ENCODE results near the gene WNK4. TPM values are rescaled to one million over a fixed set of nuclear protein-coding genes. Genes with fewer than 3 reads are reported as not detected.
"Not testable (repeated sequence)": the region's sequence is repeated elsewhere in the genome, so short reads cannot be mapped to it uniquely, and the experiment has no call there.

Gene WNK4
- 1.2 TPM for total RNA-seq

DNA sequence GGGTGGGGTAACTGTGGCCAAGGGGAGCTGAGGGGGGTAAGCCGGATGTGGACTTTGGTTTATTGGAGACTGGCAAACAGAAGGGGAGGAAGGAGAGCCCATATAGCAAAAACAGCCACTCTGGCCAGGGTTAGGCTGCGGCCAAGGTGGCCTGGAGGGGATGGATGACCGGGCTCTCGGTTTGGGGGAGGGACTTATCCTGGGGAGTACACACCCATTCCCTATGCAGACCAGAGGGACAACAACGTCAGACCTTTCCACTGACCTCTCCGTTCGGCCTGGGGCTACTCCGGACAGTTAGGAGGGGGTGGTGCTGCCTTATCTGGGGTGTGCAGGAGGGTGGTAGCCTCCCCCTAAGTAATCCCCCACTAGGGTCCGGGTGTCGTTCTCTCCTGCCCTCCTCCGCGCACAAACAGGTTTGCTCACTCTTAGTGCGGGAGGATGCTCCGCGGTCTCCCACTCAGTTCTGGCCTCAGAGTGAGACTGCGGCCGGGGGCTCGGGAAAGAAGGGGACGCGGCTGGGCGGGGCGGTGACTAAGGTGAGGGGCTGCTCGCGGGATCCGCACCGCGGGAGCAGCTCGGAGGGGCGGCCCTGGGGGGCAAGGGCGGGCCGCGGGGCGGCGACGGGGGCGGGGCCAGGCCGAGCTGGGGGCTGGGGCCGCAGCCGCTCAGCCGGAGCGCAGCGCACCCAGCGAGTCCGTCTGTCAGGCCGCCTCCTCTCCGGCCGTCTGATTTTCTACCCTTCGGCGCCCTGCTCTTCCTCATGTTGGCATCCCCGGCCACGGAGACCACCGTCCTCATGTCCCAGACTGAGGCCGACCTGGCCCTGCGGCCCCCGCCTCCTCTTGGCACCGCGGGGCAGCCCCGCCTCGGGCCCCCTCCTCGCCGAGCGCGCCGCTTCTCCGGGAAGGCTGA lies at the start of gene WNK4:
Gene WNK4 (plus strand): TSS at position 675 of the 915 bp plus-strand sequence. CDS start 89 bp downstream, at position 764.
- Histone ChIP-seq H3K9me3 (no peaks in the 10 kb centered on the region), H3K4me1 (peaks cover 19% of the 10 kb centered on the region), H3K36me3 (peaks cover 0 to 31% of the 10 kb centered on the region in 2 donors), H3K27me3 (peaks cover 3% of the 10 kb centered on the region), H3K4me3 (peak within 1 kb of the TSS; percentile 37 to 45), H3K27ac (peak within 1 kb of the TSS; percentile 57)
- no peak for DNase-seq (ENCODE audit: extremely low spot score in 2 of 2)
- intact Hi-C loops (cut with DNase I) = no loop called here
- TF ChIP-seq POLR2A (IDR thresholded peaks at IDR 0.05) (no peak), POLR2AphosphoS5 (IDR thresholded peaks at IDR 0.05; ENCODE audit: insufficient read depth in 1 of 2, low read depth in 1 of 2) (peak in 1 of 2 donors; percentile 25)

DNA sequence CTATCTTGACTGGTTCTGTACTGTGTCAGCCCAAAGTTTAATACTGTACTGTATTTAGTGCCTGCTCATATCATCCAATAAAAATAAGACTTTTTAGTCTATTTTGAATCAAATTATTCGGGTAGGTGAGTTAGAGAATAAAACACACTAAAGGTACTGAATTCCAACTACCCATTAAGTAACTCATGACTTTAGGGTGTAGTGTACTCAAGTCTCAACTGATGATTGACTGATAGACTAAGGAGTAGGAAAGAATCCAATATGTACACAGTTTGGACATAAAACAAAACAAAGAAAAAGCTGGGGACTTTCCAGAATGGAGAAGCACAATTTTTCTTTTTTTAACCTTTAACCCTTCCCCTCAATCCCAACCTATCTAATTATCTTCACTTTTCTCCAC lies 39.7 kb upstream of the WNK4 start:
- Histone ChIP-seq H3K27ac (no peak overlapping the region), H3K9me3 (no peaks in the 10 kb centered on the region), H3K4me1 (peaks cover 34% of the 10 kb centered on the region), H3K4me3 (no peak overlapping the region), H3K36me3 (no peaks in the 10 kb centered on the region), H3K27me3 (no peaks in the 10 kb centered on the region)
- intact Hi-C loops (cut with DNase I) = no loop called here
- TF ChIP-seq POLR2A (IDR thresholded peaks at IDR 0.05) (no peak), POLR2AphosphoS5 (IDR thresholded peaks at IDR 0.05; ENCODE audit: insufficient read depth in 1 of 2, low read depth in 1 of 2) (no peak)
- TF ChIP-seq, protein P1, sequence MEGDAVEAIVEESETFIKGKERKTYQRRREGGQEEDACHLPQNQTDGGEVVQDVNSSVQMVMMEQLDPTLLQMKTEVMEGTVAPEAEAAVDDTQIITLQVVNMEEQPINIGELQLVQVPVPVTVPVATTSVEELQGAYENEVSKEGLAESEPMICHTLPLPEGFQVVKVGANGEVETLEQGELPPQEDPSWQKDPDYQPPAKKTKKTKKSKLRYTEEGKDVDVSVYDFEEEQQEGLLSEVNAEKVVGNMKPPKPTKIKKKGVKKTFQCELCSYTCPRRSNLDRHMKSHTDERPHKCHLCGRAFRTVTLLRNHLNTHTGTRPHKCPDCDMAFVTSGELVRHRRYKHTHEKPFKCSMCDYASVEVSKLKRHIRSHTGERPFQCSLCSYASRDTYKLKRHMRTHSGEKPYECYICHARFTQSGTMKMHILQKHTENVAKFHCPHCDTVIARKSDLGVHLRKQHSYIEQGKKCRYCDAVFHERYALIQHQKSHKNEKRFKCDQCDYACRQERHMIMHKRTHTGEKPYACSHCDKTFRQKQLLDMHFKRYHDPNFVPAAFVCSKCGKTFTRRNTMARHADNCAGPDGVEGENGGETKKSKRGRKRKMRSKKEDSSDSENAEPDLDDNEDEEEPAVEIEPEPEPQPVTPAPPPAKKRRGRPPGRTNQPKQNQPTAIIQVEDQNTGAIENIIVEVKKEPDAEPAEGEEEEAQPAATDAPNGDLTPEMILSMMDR (IDR thresholded peaks at IDR 0.05) = no peak
- no peak for DNase-seq (ENCODE audit: extremely low spot score in 2 of 2)

DNA sequence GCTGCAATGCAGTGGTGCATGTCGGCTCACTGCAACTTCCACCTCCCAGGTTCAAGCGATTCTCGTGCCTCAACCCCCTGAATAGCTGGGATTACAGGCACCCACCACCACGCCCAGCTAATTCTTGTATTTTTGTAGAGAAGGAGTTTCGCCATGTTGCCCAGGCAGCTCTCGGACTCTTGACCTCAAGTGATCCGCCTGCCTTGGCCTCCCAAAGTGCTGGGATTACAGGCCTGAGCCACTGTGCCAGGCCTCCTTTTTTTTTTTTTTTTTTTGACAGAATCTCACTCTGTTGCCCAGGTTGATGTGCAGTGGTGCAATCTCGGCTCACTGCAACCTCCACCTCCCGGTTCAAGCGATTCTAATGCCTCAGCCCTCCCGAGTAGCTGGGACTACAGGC lies 37.5 kb upstream of the WNK4 start:
- H3K36me3 ChIP-seq; H3K9me3 ChIP-seq; H3K27me3 ChIP-seq; intact Hi-C loops (cut with DNase I); DNase-seq (ENCODE audit: extremely low spot score in 2 of 2); H3K4me3 ChIP-seq: not testable (repeated sequence)
- Histone ChIP-seq H3K27ac (peak overlapping the region; percentile 96), H3K4me1 (peaks cover 18% of the 10 kb centered on the region)

DNA sequence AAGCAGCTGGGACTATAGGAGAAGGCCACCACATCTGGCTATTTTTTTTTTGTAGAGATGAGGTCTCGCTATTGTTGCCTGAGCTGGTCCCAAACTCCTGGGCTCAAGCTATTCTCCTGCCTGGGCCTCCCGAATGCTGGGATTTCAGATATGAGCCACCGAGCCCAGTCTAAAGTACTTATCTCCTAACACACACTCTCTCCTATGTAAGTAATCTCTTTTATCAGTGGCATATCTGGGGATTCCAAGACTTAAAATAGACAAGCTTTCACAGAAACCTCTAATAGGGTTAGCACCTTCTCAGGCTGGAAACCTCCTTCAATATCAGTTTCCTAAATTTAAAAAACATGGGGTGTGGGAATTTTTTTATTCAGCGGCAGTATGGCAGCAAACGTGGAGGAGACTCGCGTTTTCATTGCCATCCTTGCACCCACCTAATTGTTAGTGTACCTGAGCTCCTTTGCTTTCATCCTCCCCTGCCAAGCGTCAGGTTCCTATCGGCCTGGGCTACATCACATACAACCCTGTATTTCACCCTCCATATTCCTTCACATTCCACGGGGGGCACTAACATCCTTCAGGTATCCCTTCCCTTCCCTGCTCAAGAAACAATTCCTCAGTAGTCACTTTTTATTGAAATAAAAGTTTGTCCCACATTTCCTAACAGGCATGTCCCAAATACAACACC lies 36.7 kb upstream of the WNK4 start:
- Histone ChIP-seq H3K4me3 (peak overlapping the region; percentile 74 to 83), H3K9me3 (no peaks in the 10 kb centered on the region), H3K27me3 (no peaks in the 10 kb centered on the region), H3K27ac (peak overlapping the region; percentile 96), H3K36me3 (no peaks in the 10 kb centered on the region), H3K4me1 (peaks cover 26% of the 10 kb centered on the region)
- no peak for DNase-seq (ENCODE audit: extremely low spot score in 2 of 2)
- intact Hi-C loops (cut with DNase I) = no loop called here
- TF ChIP-seq POLR2AphosphoS5 (IDR thresholded peaks at IDR 0.05; ENCODE audit: insufficient read depth in 1 of 2, low read depth in 1 of 2) (no peak), POLR2A (IDR thresholded peaks at IDR 0.05) (no peak)
- TF ChIP-seq, protein P1 (IDR thresholded peaks at IDR 0.05) = no peak

DNA sequence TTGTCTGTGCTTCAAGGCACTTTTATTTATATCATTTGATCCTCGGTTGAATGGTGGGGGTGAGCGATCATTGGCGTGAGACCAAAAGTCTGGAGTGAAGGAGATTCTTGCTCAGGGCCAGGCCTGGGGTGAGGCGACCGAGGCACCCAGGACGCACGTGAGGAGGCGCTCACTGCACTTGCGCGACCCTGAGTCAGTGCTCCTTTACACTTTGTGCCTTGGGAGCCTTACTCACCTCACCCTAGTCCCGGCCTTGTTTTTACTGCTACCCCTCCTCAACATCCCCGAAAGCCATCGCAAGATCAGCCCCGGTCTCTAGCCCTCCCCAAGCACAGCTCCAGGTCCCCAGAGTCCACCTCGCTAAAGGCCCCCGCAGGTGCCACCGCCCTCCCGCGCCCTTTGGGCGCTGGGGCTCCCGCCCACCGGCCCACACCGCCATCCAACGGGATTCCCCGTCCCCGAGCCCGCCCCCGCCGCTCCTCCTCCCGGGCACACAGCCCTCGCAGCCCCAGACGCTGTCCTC lies 36.1 kb upstream of the WNK4 start:
- Histone ChIP-seq H3K4me1 (peaks cover 28% of the 10 kb centered on the region), H3K36me3 (no peaks in the 10 kb centered on the region), H3K9me3 (no peaks in the 10 kb centered on the region), H3K27me3 (no peaks in the 10 kb centered on the region), H3K27ac (peak overlapping the region; percentile 96), H3K4me3 (peak overlapping the region; percentile 74 to 83)
- TF ChIP-seq POLR2A (IDR thresholded peaks at IDR 0.05) (no peak), POLR2AphosphoS5 (IDR thresholded peaks at IDR 0.05; ENCODE audit: insufficient read depth in 1 of 2, low read depth in 1 of 2) (no peak)
- TF ChIP-seq, protein P1 (IDR thresholded peaks at IDR 0.05) = no peak
- no peak for DNase-seq (ENCODE audit: extremely low spot score in 2 of 2)
- intact Hi-C loops (cut with DNase I) = no loop called here
